ENCODE results near the gene NFE2L3.

The NFE2L3 gene

GRCh38 chr7:26200444-26201246, 48.6 kb downstream of the NFE2L3 start, which contains the start of gene HNRNPA2B1:
HNRNPA2B1 (minus strand) TSS chr7:26200746; CDS start chr7:26200577, 169 bp downstream.
- DNase-seq = peak; percentile 96

DNA sequence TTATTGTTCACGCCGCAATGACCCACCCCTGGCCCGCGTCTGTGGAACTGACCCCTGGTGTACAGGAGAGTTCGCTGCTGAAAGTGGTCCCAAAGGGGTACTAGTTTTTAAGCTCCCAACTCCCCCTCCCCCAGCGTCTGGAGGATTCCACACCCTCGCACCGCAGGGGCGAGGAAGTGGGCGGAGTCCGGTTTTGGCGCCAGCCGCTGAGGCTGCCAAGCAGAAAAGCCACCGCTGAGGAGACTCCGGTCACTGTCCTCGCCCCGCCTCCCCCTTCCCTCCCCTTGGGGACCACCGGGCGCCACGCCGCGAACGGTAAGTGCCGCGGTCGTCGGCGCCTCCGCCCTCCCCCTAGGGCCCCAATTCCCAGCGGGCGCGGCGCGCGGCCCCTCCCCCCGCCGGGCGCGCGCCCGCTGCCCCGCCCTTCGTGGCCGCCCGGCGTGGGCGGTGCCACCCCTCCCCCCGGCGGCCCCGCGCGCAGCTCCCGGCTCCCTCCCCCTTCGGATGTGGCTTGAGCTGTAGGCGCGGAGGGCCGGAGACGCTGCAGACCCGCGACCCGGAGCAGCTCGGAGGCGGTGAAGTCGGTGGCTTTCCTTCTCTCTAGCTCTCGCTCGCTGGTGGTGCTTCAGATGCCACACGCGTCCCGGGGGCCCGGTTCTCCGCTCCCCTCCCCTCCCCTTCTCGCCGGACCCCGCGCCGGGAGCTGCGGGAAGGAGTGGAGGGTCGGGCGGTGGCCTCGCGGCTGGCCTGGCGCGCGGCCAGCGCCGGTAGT, 49.4 kb downstream of the NFE2L3 start, which contains the start of gene CBX3:
Gene CBX3 (plus strand): TSS at position 499 of the 772 bp plus-strand sequence. CDS start 1,254 bp downstream, outside the sequence.
- DNase-seq = peak; percentile 84

GRCh38 chr7:26202019-26202990, 50.3 kb downstream of the NFE2L3 start:
- peak; percentile 49 for DNase-seq

- no peak for DNase-seq
These were observed 51.0 kb downstream of the NFE2L3 start for GRCh38 chr7:26203016-26203415.

DNA sequence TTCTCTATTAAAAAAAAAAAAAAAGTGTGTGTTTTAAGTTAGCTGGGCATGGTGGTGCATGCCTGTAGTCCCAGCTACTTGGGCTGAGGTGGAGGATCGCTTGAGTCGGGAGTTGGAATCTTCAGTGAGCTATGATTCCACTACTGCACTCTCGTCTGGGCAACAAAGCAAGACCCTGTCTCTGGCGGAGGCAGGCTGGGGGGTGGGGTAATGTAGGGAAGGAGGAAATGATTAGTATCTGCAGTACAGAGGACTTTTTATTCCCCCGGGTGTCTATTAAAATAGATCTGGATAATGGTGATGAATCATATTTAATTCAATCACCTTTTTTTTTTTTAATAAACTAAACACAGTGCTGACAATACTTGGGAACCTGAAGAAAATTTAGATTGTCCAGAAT, 56.0 kb downstream of the NFE2L3 start:
- no peak for DNase-seq

DNA sequence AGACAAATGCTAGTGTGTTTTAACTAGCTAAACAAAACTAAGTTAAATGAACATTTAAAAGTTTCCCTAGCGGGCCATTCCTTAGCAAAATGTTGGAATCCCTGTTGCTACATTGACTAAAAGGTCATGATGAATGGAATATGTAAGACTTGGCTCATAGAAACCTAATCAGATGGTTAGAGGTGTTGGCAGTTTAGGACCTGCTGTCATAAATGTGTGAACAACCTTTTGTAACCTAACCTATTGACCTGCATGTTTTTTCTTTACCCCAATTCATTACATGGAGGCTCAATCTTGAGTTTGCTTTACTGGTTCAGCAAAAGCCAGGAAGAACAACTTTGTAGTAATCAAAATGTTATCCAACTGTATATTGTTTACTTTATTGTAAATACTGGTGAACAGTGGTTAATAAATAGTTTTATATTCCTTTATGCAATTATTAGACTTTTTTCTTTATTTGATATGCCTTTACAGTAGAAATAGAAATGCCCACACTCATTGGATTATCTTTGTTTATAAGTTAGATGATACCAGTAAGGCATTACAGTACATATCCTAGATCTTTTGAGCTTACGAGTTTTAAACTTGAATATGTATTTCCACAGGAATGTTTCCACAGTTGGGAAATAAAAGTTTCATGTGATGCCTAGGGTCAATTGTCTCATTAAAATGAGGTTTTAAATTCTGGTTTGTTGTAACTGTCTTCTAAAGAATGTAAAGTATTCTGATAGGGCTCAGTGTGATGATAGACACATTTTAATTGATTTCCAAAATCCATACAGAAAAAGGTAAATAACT, 61.1 kb downstream of the NFE2L3 start:
- DNase-seq = no peak

- DNase-seq = no peak
These were observed 62.0 kb downstream of the NFE2L3 start for GRCh38 chr7:26213807-26214515.

- DNase-seq = no peak
These were observed 64.1 kb downstream of the NFE2L3 start for GRCh38 chr7:26216049-26216448.

GRCh38 chr7:26224359-26224758, 72.4 kb downstream of the NFE2L3 start:
- no peak for DNase-seq

- DNase-seq = no peak
These were observed 76.0 kb downstream of the NFE2L3 start for GRCh38 chr7:26227987-26228386.

GRCh38 chr7:26233902-26234511, 82.0 kb downstream of the NFE2L3 start:
- DNase-seq = no peak
